ENCODE measurements around the gene TGFBR3L. TPM values are rescaled to one million over a fixed set of nuclear protein-coding genes. Genes with fewer than 3 reads are reported as not detected.
"Not testable (repeated sequence)": the region's sequence is repeated elsewhere in the genome, so short reads cannot be mapped to it uniquely, and the experiment has no call there.

Gene TGFBR3L
- polyA plus RNA-seq, 1 donor (not counting 4 experiments of a cell fraction or from before 2014, with no cell fraction given) = 0.28 TPM

- FAIRE-seq (no peak), DNase-seq (ENCODE audit: low read depth, low spot score) (no peak)
- H2AFZ ChIP-seq (ENCODE audit: control insufficient read depth, low read length) = peak overlapping the region; percentile 37
- H3K4me3 ChIP-seq (ENCODE audit: control insufficient read depth in 2 of 3, extremely low read depth in 1 of 3, insufficient read depth in 2 of 3, low read depth in 1 of 3, low read length in 3 of 3) = peak overlapping the region; percentile 37 to 59 (median 38)
- H3K4me1 ChIP-seq (ENCODE audit: control insufficient read depth, extremely low read depth, insufficient read depth, low read length) = peaks cover 18% of the 10 kb centered on the region
- peak overlapping the region; percentile 81 for H3K4me2 ChIP-seq (ENCODE audit: control insufficient read depth, extremely low read depth, insufficient read depth, low read depth, low read length)
- dilution Hi-C loops (cut with MboI; ENCODE audit: extremely low pct_ligation_motif_present, low sequenced_read_pairs) = no loop called here
- H3K27me3 ChIP-seq (ENCODE audit: control insufficient read depth, extremely low read depth, insufficient read depth, low read length) = peaks cover 24% of the 10 kb centered on the region
- H3K9me1 ChIP-seq (ENCODE audit: control insufficient read depth, extremely low read depth, insufficient read depth, low read length) = no peaks in the 10 kb centered on the region
- no peaks in the 10 kb centered on the region for H3K79me2 ChIP-seq (ENCODE audit: control insufficient read depth, insufficient read depth, low read length)
- H3K27ac ChIP-seq (ENCODE audit: control insufficient read depth, insufficient read depth, low read length) = no peak overlapping the region
- H3K9ac ChIP-seq (ENCODE audit: control insufficient read depth, extremely low read depth, insufficient read depth, low read length) = peak overlapping the region; percentile 61
- no peaks in the 10 kb centered on the region for H4K20me1 ChIP-seq (ENCODE audit: control insufficient read depth, extremely low read depth, insufficient read depth, low read length)
- H3K36me3 ChIP-seq (ENCODE audit: control insufficient read depth in 2 of 2, extremely low read depth in 1 of 2, insufficient read depth in 2 of 2, low read length in 2 of 2) = peaks cover 3 to 6% of the 10 kb centered on the region in 2 experiments
- no peak for TF ChIP-seq EZH2 (IDR thresholded peaks at IDR 0.05; ENCODE audit: low read length)
- TF ChIP-seq CTCF (optimal IDR thresholded peaks at IDR 0.05 in 1 of 3, IDR thresholded peaks at IDR 0.05 in 1 of 3, conservative IDR thresholded peaks at IDR 0.05 in 1 of 3; ENCODE audit: extremely low read depth in 1 of 3, insufficient read depth in 2 of 3, low read length in 3 of 3) = no peak
- H3K9me3 ChIP-seq (ENCODE audit: control insufficient read depth, low read depth, low read length) = no peaks in the 10 kb centered on the region
Measured at GRCh38 chr19:7916955-7917266, 2.3 kb downstream of the TGFBR3L start.

DNA sequence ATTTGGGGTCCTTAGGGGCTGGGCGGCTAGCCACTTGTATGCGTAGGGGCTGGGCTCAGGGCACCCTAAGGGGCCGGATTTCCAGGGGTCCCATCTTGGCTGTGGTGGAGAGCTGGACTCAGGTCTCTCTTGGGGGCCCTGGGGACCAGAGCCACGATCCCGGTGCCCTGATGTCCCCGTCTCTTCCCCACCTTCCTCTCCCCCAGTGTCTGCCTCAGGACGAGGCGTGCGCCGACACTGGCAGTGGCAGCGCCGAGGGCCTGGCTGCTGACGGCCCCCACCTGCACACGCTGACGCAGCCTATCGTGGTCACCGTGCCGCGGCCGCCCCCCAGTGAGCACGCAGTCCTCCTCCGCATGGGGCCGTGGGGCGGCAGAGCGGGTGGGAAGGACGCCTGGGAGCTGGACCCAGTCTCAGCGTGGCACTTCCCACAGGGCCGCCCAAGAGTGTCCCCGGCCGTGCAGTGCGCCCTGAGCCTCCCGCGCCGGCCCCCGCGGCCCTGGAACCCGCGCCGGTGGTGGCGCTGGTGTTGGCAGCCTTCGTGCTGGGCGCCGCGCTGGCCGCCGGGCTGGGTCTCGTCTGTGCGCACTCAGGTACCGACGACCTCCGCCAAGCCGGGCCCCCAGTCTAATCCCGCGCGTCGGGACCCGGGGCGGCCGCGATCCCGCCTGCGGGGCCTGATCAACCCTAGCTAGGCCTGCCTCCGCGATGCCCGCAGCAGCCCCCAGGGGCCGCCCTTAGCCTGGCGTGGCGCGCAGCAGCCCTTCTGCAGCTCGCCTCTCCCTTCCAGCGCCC is 2.8 kb downstream of the TGFBR3L start:
- Histone ChIP-seq H3K4me1 (ENCODE audit: control insufficient read depth, extremely low read depth, insufficient read depth, low read length) (peaks cover 18% of the 10 kb centered on the region), H2AFZ (ENCODE audit: control insufficient read depth, low read length) (peak overlapping the region; percentile 37), H3K27me3 (ENCODE audit: control insufficient read depth, extremely low read depth, insufficient read depth, low read length) (peaks cover 24% of the 10 kb centered on the region), H3K4me2 (ENCODE audit: control insufficient read depth, extremely low read depth, insufficient read depth, low read depth, low read length) (peak overlapping the region; percentile 81), H3K4me3 (ENCODE audit: control insufficient read depth in 2 of 3, extremely low read depth in 1 of 3, insufficient read depth in 2 of 3, low read depth in 1 of 3, low read length in 3 of 3) (peak overlapping the region; percentile 37 to 59 (median 38)), H3K36me3 (ENCODE audit: control insufficient read depth in 2 of 2, extremely low read depth in 1 of 2, insufficient read depth in 2 of 2, low read length in 2 of 2) (peaks cover 3 to 8% of the 10 kb centered on the region in 2 experiments), H3K27ac (ENCODE audit: control insufficient read depth, insufficient read depth, low read length) (no peak overlapping the region), H4K20me1 (ENCODE audit: control insufficient read depth, extremely low read depth, insufficient read depth, low read length) (no peaks in the 10 kb centered on the region), H3K9me1 (ENCODE audit: control insufficient read depth, extremely low read depth, insufficient read depth, low read length) (no peaks in the 10 kb centered on the region), H3K9me3 (ENCODE audit: control insufficient read depth, low read depth, low read length) (no peaks in the 10 kb centered on the region), H3K79me2 (ENCODE audit: control insufficient read depth, insufficient read depth, low read length) (no peaks in the 10 kb centered on the region), H3K9ac (ENCODE audit: control insufficient read depth, extremely low read depth, insufficient read depth, low read length) (peak overlapping the region; percentile 61)
- TF ChIP-seq CTCF (optimal IDR thresholded peaks at IDR 0.05 in 1 of 3, IDR thresholded peaks at IDR 0.05 in 1 of 3, conservative IDR thresholded peaks at IDR 0.05 in 1 of 3; ENCODE audit: extremely low read depth in 1 of 3, insufficient read depth in 2 of 3, low read length in 3 of 3) = peak; percentile 29 to 73 (median 64)
- no peak for TF ChIP-seq EZH2 (IDR thresholded peaks at IDR 0.05; ENCODE audit: low read length)
- dilution Hi-C loops (cut with MboI; ENCODE audit: extremely low pct_ligation_motif_present, low sequenced_read_pairs) = no loop called here
- no peak for FAIRE-seq
- DNase-seq (ENCODE audit: low read depth, low spot score) = no peak

DNA sequence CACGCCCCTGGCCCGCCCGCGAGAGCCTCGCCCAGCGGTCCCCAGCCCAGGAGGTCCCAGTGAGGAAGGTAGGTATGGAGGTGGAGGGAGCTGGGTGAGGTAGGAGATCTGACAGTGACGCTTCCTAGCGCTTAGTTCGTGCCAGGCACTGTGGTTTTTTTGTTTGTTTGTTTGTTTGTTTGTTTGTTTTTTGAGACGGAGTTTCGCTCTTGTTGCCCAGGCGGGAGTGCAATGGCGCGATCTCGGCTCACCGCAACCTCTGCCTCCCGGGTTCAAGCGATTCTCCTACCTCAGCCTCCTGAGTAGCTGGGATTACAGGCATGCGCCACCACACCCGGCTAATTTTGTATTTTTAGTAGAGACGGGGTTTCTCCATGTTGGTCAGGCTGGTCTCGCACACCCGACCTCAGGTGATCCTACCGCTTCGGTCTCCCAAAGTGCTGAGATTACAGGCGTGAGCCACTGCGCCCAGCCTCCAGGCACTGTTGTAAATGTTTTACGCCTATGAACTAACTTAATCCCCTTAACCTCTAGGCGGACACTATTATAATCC is 3.5 kb downstream of the TGFBR3L start:
- H3K9me1 ChIP-seq (ENCODE audit: control insufficient read depth, extremely low read depth, insufficient read depth, low read length); DNase-seq (ENCODE audit: low read depth, low spot score); H4K20me1 ChIP-seq (ENCODE audit: control insufficient read depth, extremely low read depth, insufficient read depth, low read length); H3K9me3 ChIP-seq (ENCODE audit: control insufficient read depth, low read depth, low read length); H2AFZ ChIP-seq (ENCODE audit: control insufficient read depth, low read length); H3K27ac ChIP-seq (ENCODE audit: control insufficient read depth, insufficient read depth, low read length); dilution Hi-C loops (cut with MboI; ENCODE audit: extremely low pct_ligation_motif_present, low sequenced_read_pairs); FAIRE-seq; H3K36me3 ChIP-seq (ENCODE audit: control insufficient read depth in 2 of 2, extremely low read depth in 1 of 2, insufficient read depth in 2 of 2, low read length in 2 of 2); H3K9ac ChIP-seq (ENCODE audit: control insufficient read depth, extremely low read depth, insufficient read depth, low read length); H3K79me2 ChIP-seq (ENCODE audit: control insufficient read depth, insufficient read depth, low read length): not testable (repeated sequence)
- Histone ChIP-seq H3K27me3 (ENCODE audit: control insufficient read depth, extremely low read depth, insufficient read depth, low read length) (peaks cover 24% of the 10 kb centered on the region), H3K4me2 (ENCODE audit: control insufficient read depth, extremely low read depth, insufficient read depth, low read depth, low read length) (peak overlapping the region; percentile 81), H3K4me1 (ENCODE audit: control insufficient read depth, extremely low read depth, insufficient read depth, low read length) (peaks cover 18% of the 10 kb centered on the region), H3K4me3 (ENCODE audit: control insufficient read depth in 2 of 3, extremely low read depth in 1 of 3, insufficient read depth in 2 of 3, low read depth in 1 of 3, low read length in 3 of 3) (peak overlapping the region in 1 of 3 experiments; percentile 20)

Measured in keratinocyte (primary cell).